Mammary epithelial cell (primary cell): ENCODE measurements around the gene SLC5A9.

Source experiments
- EZH2 ChIP-seq: IDR thresholded peaks from 2 replicates; pipeline ENCODE4 v1.6.1; 2012; ENCODE audit warnings: low read length, inconsistent platforms, borderline replicate concordance
- TF ChIP-seq, protein P1 (sequence below), 2 donors: IDR thresholded peaks in 1 of 2; conservative IDR thresholded peaks in 1 of 2; 2 replicates each; pipeline ENCODE4 v1.5.1; 2011 to 2012; ENCODE audit warnings: inconsistent platforms in 2 of 2, low read length in 2 of 2, mild to moderate bottlenecking in 2 of 2, control low read depth in 1 of 2, low read depth in 1 of 2; ENCODE audit not compliant: insufficient read depth in 1 of 2; ENCODE audit errors: extremely low read depth in 1 of 2

DNA sequence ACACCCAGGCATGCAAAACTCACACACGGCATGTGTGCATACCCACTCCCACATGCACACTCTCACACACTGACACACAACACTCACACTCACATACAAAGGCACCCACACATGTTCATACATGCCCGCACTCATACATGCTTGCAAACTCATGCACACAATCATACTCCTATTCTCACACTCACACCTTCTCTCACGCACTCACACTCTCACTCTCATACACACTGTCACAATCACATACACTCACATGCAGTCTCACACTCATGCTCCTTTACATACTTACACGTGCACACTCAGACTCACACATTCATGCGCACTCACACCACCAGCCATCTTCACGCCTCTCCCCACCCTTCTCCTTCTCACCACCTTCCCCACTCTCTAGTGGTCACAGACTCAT is 3.1 kb downstream of the SLC5A9 start:
- TF ChIP-seq, protein P1, sequence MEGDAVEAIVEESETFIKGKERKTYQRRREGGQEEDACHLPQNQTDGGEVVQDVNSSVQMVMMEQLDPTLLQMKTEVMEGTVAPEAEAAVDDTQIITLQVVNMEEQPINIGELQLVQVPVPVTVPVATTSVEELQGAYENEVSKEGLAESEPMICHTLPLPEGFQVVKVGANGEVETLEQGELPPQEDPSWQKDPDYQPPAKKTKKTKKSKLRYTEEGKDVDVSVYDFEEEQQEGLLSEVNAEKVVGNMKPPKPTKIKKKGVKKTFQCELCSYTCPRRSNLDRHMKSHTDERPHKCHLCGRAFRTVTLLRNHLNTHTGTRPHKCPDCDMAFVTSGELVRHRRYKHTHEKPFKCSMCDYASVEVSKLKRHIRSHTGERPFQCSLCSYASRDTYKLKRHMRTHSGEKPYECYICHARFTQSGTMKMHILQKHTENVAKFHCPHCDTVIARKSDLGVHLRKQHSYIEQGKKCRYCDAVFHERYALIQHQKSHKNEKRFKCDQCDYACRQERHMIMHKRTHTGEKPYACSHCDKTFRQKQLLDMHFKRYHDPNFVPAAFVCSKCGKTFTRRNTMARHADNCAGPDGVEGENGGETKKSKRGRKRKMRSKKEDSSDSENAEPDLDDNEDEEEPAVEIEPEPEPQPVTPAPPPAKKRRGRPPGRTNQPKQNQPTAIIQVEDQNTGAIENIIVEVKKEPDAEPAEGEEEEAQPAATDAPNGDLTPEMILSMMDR (conservative IDR thresholded peaks at IDR 0.05 in 1 of 2, IDR thresholded peaks at IDR 0.05 in 1 of 2; ENCODE audit: extremely low read depth in 1 of 2, insufficient read depth in 1 of 2, low read depth in 1 of 2, low read length in 2 of 2) = no peak
- no peak for TF ChIP-seq EZH2
